ENCODE data around the gene ANKRD13A.

GRCh38 chr12:109952873-109953272, 46.4 kb upstream of the ANKRD13A start:
- TF ChIP-seq POLR2A (IDR thresholded peaks at IDR 0.05): no peak
- no peak for TF ChIP-seq CTCF (IDR thresholded peaks at IDR 0.05 in 4 of 5, conservative IDR thresholded peaks at IDR 0.05 in 1 of 5)
